HepG2 (cell line): Measurements from ENCODE around the gene MYLK. TPM values are rescaled to one million over a fixed set of nuclear protein-coding genes. Genes with fewer than 3 reads are reported as not detected.
A peak's percentile ranks its signal among the peaks of the same experiment; 100 is the strongest.

ENCODE experiments used
- ATAC-seq: fragments of 200-7000 bp; cut with Tn5 transposase; 3 replicates; pipeline ENCODE4 v1.9.1; 2020; ENCODE audit warnings: mild to moderate bottlenecking, moderate library complexity
- BruUV-seq: library from RNA; stranded (reverse); fragments of 400-500 nt; replicated peaks from 2 replicates; lab custom pipeline; 2021; lab: Mats Ljungman, UMichigan
- CTCF ChIA-PET: fragments of 300-600 bp; formaldehyde crosslinking; extraction: SDS; loops from one replicate; lab custom pipeline; 2021; ENCODE audit warnings: low total read pairs, inconsistent platforms, low intra/inter-chr PET ratio; lab: Yijun Ruan, JAX
- POLR2A ChIA-PET: fragments of 350-600 bp; sonication (Branson Sonifier 250); formaldehyde crosslinking; loops from one replicate; lab custom pipeline; 2020; ENCODE audit warnings: antibody characterized with exemption, inconsistent platforms; lab: Yijun Ruan, JAX
- DNase-seq: peaks from one replicate; pipeline ENCODE4 v3.0.0-alpha.2; 2015; ENCODE audit warnings: low spot score
- FAIRE-seq: peaks from 3 replicates; lab custom pipeline; 2011; peaks lifted over from hg19 to GRCh38; lab: Jason Lieb, UNC
- H2AFZ ChIP-seq: one replicate; pipeline ENCODE4 v1.6.1; 2011; ENCODE audit warnings: low read length, inconsistent platforms
- H3K27ac ChIP-seq: fragments of 300-600 bp; 3 replicates; pipeline ENCODE4 v1.8.0; 2011; ENCODE audit warnings: mixed run types, mild to moderate bottlenecking, mixed read lengths, low read length, inconsistent platforms; ENCODE audit not compliant: insufficient read depth; ENCODE audit errors: extremely low read length
- H3K27me3 ChIP-seq, 2 experiments: fragments of 200-600 bp in 1 of 2; 2 replicates in 1 of 2; 3 replicates in 1 of 2; pipeline versions ENCODE4 v1.6.0 to v1.8.0; 2011; ENCODE audit warnings: low read length in 2 of 2, mild to moderate bottlenecking in 2 of 2, moderate library complexity in 2 of 2, inconsistent platforms in 1 of 2; ENCODE audit not compliant: insufficient read depth in 2 of 2, control insufficient read depth in 1 of 2
- H3K36me3 ChIP-seq, 2 experiments: fragments of 200-600 bp in 1 of 2; replicated peaks in 1 of 2; 2 replicates in 1 of 2; 3 replicates in 1 of 2; pipeline versions ENCODE4 v1.5.1 to v1.8.0; 2011; ENCODE audit warnings: low read length in 2 of 2, inconsistent platforms in 1 of 2; ENCODE audit not compliant: insufficient read depth in 2 of 2, control insufficient read depth in 1 of 2
- H3K4me1 ChIP-seq: 2 replicates; pipeline ENCODE4 v1.5.1; 2012; ENCODE audit warnings: low read length, inconsistent platforms; ENCODE audit not compliant: insufficient read depth
- H3K4me2 ChIP-seq: 2 replicates; pipeline ENCODE4 v1.6.0; 2011; ENCODE audit warnings: low read depth, low read length, inconsistent platforms
- H3K4me3 ChIP-seq, 3 experiments: fragments of 200-600 bp in 1 of 3; sonication (generic), shearing (Covaris generic) in 1 of 3; replicated peaks in 1 of 3; 2 replicates each; pipeline ENCODE4 v1.5.1; 2011 to 2016; ENCODE audit warnings: low read length in 3 of 3, inconsistent platforms in 2 of 3, low read depth in 2 of 3, mild to moderate bottlenecking in 2 of 3, control low read depth in 1 of 3, mixed read lengths in 1 of 3; ENCODE audit not compliant: insufficient read depth in 1 of 3
- H3K79me2 ChIP-seq: one replicate; pipeline ENCODE4 v1.6.1; 2011; ENCODE audit warnings: low read length, inconsistent platforms; ENCODE audit not compliant: insufficient read depth
- H3K9ac ChIP-seq: 2 replicates; pipeline ENCODE4 v1.6.0; 2011; ENCODE audit warnings: mild to moderate bottlenecking, low read depth, low read length, inconsistent platforms; ENCODE audit not compliant: insufficient read depth
- H3K9me3 ChIP-seq: 2 replicates; pipeline ENCODE4 v1.5.1; 2012; ENCODE audit warnings: mild to moderate bottlenecking, low read length
- H4K20me1 ChIP-seq: 2 replicates; pipeline ENCODE4 v1.6.0; 2011; ENCODE audit warnings: inconsistent platforms, mild to moderate bottlenecking, low read length, moderate library complexity; ENCODE audit not compliant: insufficient read depth
- KLF6 ChIP-seq: IDR thresholded peaks from 2 replicates; pipeline ENCODE4 v1.8.0; 2016; ENCODE audit warnings: missing biosample characterization, missing genetic modification reagents
- POLR2G ChIP-seq: fragments of 200-400 bp; formaldehyde crosslinking; IDR thresholded peaks from 2 replicates; pipeline ENCODE4 v1.6.1; 2018; ENCODE audit warnings: mild to moderate bottlenecking, low read depth, low read length, moderate library complexity
- SNRNP70 ChIP-seq: fragments of 200-400 bp; formaldehyde crosslinking; IDR thresholded peaks from 2 replicates; pipeline ENCODE4 v1.6.1; 2017; ENCODE audit warnings: mild to moderate bottlenecking, low read depth, low read length, moderate library complexity
- SRSF1 ChIP-seq: fragments of 200-400 bp; formaldehyde crosslinking; optimal IDR thresholded peaks from 2 replicates; pipeline ENCODE3; 2017; ENCODE audit warnings: mild to moderate bottlenecking, low read depth, low read length, moderate library complexity
- ZMYM3 ChIP-seq: sonication (generic); formaldehyde crosslinking; IDR thresholded peaks from 2 replicates; pipeline ENCODE4 v1.5.1; 2020; ENCODE audit warnings: mild to moderate bottlenecking, missing genetic modification reagents
- ZNF576 ChIP-seq: sonication (generic); formaldehyde crosslinking; IDR thresholded peaks from 2 replicates; pipeline ENCODE4 v1.4.0; 2020; ENCODE audit warnings: mild to moderate bottlenecking, missing genetic modification reagents
- ZNF616 ChIP-seq: sonication (generic); formaldehyde crosslinking; IDR thresholded peaks from 2 replicates; pipeline ENCODE4 v1.5.0; 2020; ENCODE audit warnings: low read depth, mild to moderate bottlenecking, missing genetic modification reagents
- WGBS: methylation state at CpG from one replicate; pipeline ENCODE4 v1.1.6; 2017; ENCODE audit warnings: low lambda C conversion rate; 5-methylcytosine and 5-hydroxymethylcytosine counted together
- in situ Hi-C: cut with HindIII; loops from 2 replicates; pipeline ENCODE4 v1.10.0; 2017; ENCODE audit warnings: low pct_unique_long_range_greater_than_20kb; ENCODE audit not compliant: extremely low pct_ligation_motif_present
- intact Hi-C: fragments of 100-400 bp; cut with micrococcal nuclease; formaldehyde crosslinking; loops from one replicate; pipeline ENCODE4 v1.10.0; 2022; ENCODE audit not compliant: unreplicated experiment
- polyA plus RNA-seq, 8 experiments: library from polyadenylated mRNA; depleted of rRNA in 3 of 8; stranded (reverse) in 7 of 8; unstranded in 1 of 8; fragments of >200 nt; fragmentation: Illumina TruSeq in 4 of 8; extraction: Trizol in 4 of 8; gene quantifications; 2 replicates each; pipeline versions ENCODE4 v1.2.1 to v1.2.3, GENCODE V29; 2011 to 2016; ENCODE audit warnings: low read depth in 4 of 8, missing spikeins in 1 of 8, mixed read lengths in 1 of 8; ENCODE audit not compliant: insufficient read depth in 1 of 8
- total RNA-seq, 5 experiments: library from RNA; depleted of rRNA; stranded (reverse); fragments of >200 nt; fragmentation: Illumina TruSeq; extraction: Trizol; gene quantifications; 2 replicates each; pipeline ENCODE4 v1.2.3, GENCODE V29; 2016; ENCODE audit warnings: low read depth in 1 of 5

Gene MYLK
- total and polyA plus RNA-seq, 2 of the 13 experiments (the other 11 are each of a cell fraction or from before 2014, with no cell fraction given): 10.6 to 34.9 TPM

- no peak for TF ChIP-seq ZMYM3
- no peak for TF ChIP-seq SRSF1
- TF ChIP-seq POLR2G: no peak
- no peak for TF ChIP-seq KLF6
Measured at GRCh38 chr3:123728014-123728413, 156.1 kb downstream of the MYLK start (continued).

GRCh38 chr3:123725652-123726400 lies 158.3 kb downstream of the MYLK start:
- TF ChIP-seq SNRNP70: no peak
- TF ChIP-seq ZNF616 (CRISPR knock-in tag): no peak
- no peak for TF ChIP-seq ZNF576
- TF ChIP-seq, all 625 proteins: peak for 0
- ChIA-PET CTCF (no interaction called here), POLR2A (no interaction called here)
- intact Hi-C loops (no loop called here), in situ Hi-C loops (no loop called here)
- peak; percentile 46; the same call in 2 of the 3 replicates for ATAC-seq
- Histone ChIP-seq H3K9ac (no peak overlapping the region), H3K9me3 (no peaks in the 10 kb centered on the region), H4K20me1 (no peaks in the 10 kb centered on the region), H3K4me1 (peaks cover 7% of the 10 kb centered on the region), H3K4me2 (no peak overlapping the region), H3K36me3 (peaks cover 6 to 23% of the 10 kb centered on the region in 2 experiments; a peak in 4 of 5 replicates), H3K27ac (no peak overlapping the region), H3K27me3 (no peaks in the 10 kb centered on the region), H3K4me3 (no peak overlapping the region), H2AFZ (no peak overlapping the region), H3K79me2 (no peaks in the 10 kb centered on the region)
- WGBS: 92% methylated on average over 5 of the region's 11 CpGs
- no peak for FAIRE-seq
- BruUV-seq: no TSS peak
- no peak for DNase-seq
